ENCODE data around the gene NPPB.

NPPB gene

GRCh38 chr1:11881749-11882441 lies 23.1 kb upstream of the NPPB start:
- no peak for FAIRE-seq
- no peak for DNase-seq (ENCODE audit: extremely low spot score, insufficient read length, low read depth)

GRCh38 chr1:11880911-11881748 lies 22.4 kb upstream of the NPPB start:
- no peak for DNase-seq (ENCODE audit: extremely low spot score, insufficient read length, low read depth)
- FAIRE-seq: no peak

- DNase-seq (ENCODE audit: extremely low spot score, insufficient read length, low read depth) (no peak), FAIRE-seq (no peak)
Observed at GRCh38 chr1:11880181-11880575, 21.4 kb upstream of the NPPB start.

- no peak for FAIRE-seq
- no peak for DNase-seq (ENCODE audit: extremely low spot score, insufficient read length, low read depth)
Observed at GRCh38 chr1:11879311-11880180, 20.8 kb upstream of the NPPB start.

- no peak for DNase-seq (ENCODE audit: extremely low spot score, insufficient read length, low read depth)
- no peak for FAIRE-seq
Observed at GRCh38 chr1:11878891-11879190, 20.1 kb upstream of the NPPB start.

GRCh38 chr1:11878081-11878890 lies 19.5 kb upstream of the NPPB start:
- no peak for DNase-seq (ENCODE audit: extremely low spot score, insufficient read length, low read depth)
- no peak for FAIRE-seq

- FAIRE-seq (no peak), DNase-seq (ENCODE audit: extremely low spot score, insufficient read length, low read depth) (no peak)
Observed at GRCh38 chr1:11877074-11877473, 18.3 kb upstream of the NPPB start.

- FAIRE-seq (no peak), DNase-seq (ENCODE audit: extremely low spot score, insufficient read length, low read depth) (no peak)
Observed at GRCh38 chr1:11875094-11875493, 16.3 kb upstream of the NPPB start.

- FAIRE-seq (no peak), DNase-seq (ENCODE audit: extremely low spot score, insufficient read length, low read depth) (no peak)
Observed at GRCh38 chr1:11874624-11875023, 15.9 kb upstream of the NPPB start.

- DNase-seq (ENCODE audit: extremely low spot score, insufficient read length, low read depth) (no peak), FAIRE-seq (no peak)
Observed at GRCh38 chr1:11874258-11874562, 15.5 kb upstream of the NPPB start.

GRCh38 chr1:11873395-11874257 lies 14.9 kb upstream of the NPPB start:
- DNase-seq (ENCODE audit: extremely low spot score, insufficient read length, low read depth): no peak

GRCh38 chr1:11872545-11872944 lies 13.8 kb upstream of the NPPB start:
- DNase-seq (ENCODE audit: extremely low spot score, insufficient read length, low read depth) (no peak), FAIRE-seq (no peak)

More at GRCh38 chr1:11873395-11874257, 14.9 kb upstream of the NPPB start:
- no peak for FAIRE-seq

- FAIRE-seq (no peak), DNase-seq (ENCODE audit: extremely low spot score, insufficient read length, low read depth) (no peak)
Observed at GRCh38 chr1:11869650-11870207, 11.0 kb upstream of the NPPB start.

- FAIRE-seq (no peak), DNase-seq (ENCODE audit: extremely low spot score, insufficient read length, low read depth) (no peak)
Observed at GRCh38 chr1:11869104-11869503, 10.4 kb upstream of the NPPB start.

- no peak for FAIRE-seq
Observed at GRCh38 chr1:11868331-11868980, 9.7 kb upstream of the NPPB start.

GRCh38 chr1:11862890-11863289 lies 4.1 kb upstream of the NPPB start:
- FAIRE-seq (no peak), DNase-seq (ENCODE audit: extremely low spot score, insufficient read length, low read depth) (no peak)

More at GRCh38 chr1:11868331-11868980, 9.7 kb upstream of the NPPB start:
- DNase-seq (ENCODE audit: extremely low spot score, insufficient read length, low read depth): no peak

GRCh38 chr1:11860587-11860986 lies 1.8 kb upstream of the NPPB start:
- FAIRE-seq (no peak), DNase-seq (ENCODE audit: extremely low spot score, insufficient read length, low read depth) (no peak)

GRCh38 chr1:11860083-11860482 lies 1.3 kb upstream of the NPPB start:
- FAIRE-seq (no peak), DNase-seq (ENCODE audit: extremely low spot score, insufficient read length, low read depth) (no peak)

Data from GM18507 (cell line).